GM12878 (cell line): ENCODE results near the gene IREB2. TPM values are rescaled to one million over a fixed set of nuclear protein-coding genes. Genes with fewer than 3 reads are reported as not detected.

Experiments used
- ATF3 ChIP-seq: IDR thresholded peaks from 2 replicates; pipeline ENCODE4 v1.6.1; 2011; ENCODE audit warnings: low read depth, mild to moderate bottlenecking, low read length, moderate library complexity, borderline replicate concordance; ENCODE audit errors: extremely low read depth
- E2F8 ChIP-seq: fragments of 450-650 bp; IDR thresholded peaks from 2 replicates; pipeline ENCODE4 v1.6.1; 2018; ENCODE audit warnings: mild to moderate bottlenecking, low read depth, moderate library complexity; ENCODE audit not compliant: partially characterized antibody
- RCOR1 ChIP-seq: conservative IDR thresholded peaks from 2 replicates; pipeline ENCODE4 v1.6.1; 2012; ENCODE audit warnings: low read depth, low read length, improper control_type of control experiment
- ZBTB40 ChIP-seq: fragments of 450-650 bp; IDR thresholded peaks from 2 replicates; pipeline ENCODE4 v1.6.1; 2016; ENCODE audit warnings: mild to moderate bottlenecking, moderate library complexity, borderline replicate concordance
- polyA plus RNA-seq, 11 experiments: library from polyadenylated mRNA; depleted of rRNA in 4 of 11; unstranded in 6 of 11; stranded (reverse) in 5 of 11; fragments of >200 nt; fragmentation: Nextera tagmentation in 4 of 11; fragmentation: Illumina TruSeq in 1 of 11; extraction: Ambion mirVana in 4 of 11; extraction: Trizol in 1 of 11; gene quantifications; 1 replicate in 1 of 11; 2 replicates in 10 of 11; pipeline versions ENCODE4 v1.2.1 to v1.2.3, GENCODE V29; 2011 to 2016; ENCODE audit warnings: inconsistent platforms in 2 of 11, missing spikeins in 2 of 11, low read depth in 1 of 11
- total RNA-seq, 4 experiments: library from RNA; depleted of rRNA in 3 of 4; stranded (reverse); fragments of >200 nt in 3 of 4; fragmentation: Illumina TruSeq in 1 of 4; extraction: Trizol in 1 of 4; gene quantifications; 2 replicates each; pipeline versions ENCODE4 v1.2.1 to v1.2.3, GENCODE V29; 2013 to 2021

The IREB2 gene
- total and polyA plus RNA-seq, 10 of the 15 experiments (the other 5 are each of a cell fraction or from before 2014, with no cell fraction given): 13.0 to 52.4 (median 24.4) TPM

GRCh38 chr15:78540141-78540870, 102.3 kb downstream of the IREB2 start, which contains the start of gene PSMA4 (continued):
- TF ChIP-seq E2F8: no peak
- TF ChIP-seq ATF3: no peak
- TF ChIP-seq RCOR1: no peak
- TF ChIP-seq ZBTB40: no peak
- TF ChIP-seq, all 136 proteins: peak for 45
